NCI-H345 (cell line): ENCODE data around the gene ITLN1.
"Not testable (repeated sequence)": the region's sequence is repeated elsewhere in the genome, so short reads cannot be mapped to it uniquely, and the experiment has no call there.

Experiments used
- DNase-seq: peaks from one replicate; lab custom pipeline; 2025; lab: John Stamatoyannopoulos, UW

Gene ITLN1

GRCh38 chr1:160885042-160885441 lies at the start of gene ITLN1:
ITLN1 (minus strand) TSS chr1:160885180; CDS start chr1:160884877, 303 bp downstream.
- DNase-seq = no peak

GRCh38 chr1:160933305-160933704 lies 48.3 kb upstream of the ITLN1 start:
- not testable (repeated sequence) for DNase-seq

- DNase-seq = no peak
Observed at GRCh38 chr1:160925652-160926244, 40.8 kb upstream of the ITLN1 start.

- DNase-seq = no peak
Observed at GRCh38 chr1:160924791-160925651, 40.0 kb upstream of the ITLN1 start.

DNA sequence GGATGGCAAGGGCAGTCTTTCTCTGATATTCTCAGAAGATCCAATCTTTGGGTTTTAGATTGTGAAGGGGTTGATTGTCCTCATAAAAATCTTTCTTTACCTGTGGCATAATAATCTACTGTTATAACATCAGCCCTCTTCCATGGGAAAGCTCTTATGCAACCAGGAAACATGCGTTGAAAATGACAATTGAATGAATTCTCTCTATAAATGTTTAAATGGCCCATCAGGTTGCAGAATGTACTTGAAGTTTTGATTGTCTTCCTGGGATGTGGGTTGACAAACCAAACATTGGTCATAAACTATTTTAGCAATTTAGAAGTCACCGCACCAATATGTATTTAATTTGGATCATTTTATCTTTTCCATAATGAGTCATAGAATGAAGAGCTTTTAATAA lies 31.7 kb upstream of the ITLN1 start:
- no peak for DNase-seq

DNA sequence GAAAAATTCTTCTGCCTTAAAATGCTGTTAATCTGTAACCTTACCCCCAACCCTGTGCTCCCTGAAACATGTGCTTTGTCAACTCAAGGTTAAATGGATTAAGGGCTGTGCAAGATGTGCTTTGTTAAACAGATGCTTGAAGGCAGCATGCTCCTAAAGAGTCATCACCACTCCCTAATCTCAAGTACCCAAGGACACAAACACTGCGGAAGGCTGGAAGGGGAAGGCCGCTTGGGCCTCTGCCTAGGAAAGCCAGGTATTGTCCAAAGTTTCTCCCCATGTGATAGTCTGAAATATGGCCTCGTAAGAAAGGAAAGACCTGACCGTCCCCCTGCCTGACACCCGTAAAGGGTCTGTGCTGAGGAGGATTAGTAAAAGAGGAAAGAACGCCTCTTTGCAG lies 28.2 kb upstream of the ITLN1 start:
- not testable (repeated sequence) for DNase-seq

- DNase-seq = no peak
Observed at GRCh38 chr1:160911925-160912324, 26.9 kb upstream of the ITLN1 start.

DNA sequence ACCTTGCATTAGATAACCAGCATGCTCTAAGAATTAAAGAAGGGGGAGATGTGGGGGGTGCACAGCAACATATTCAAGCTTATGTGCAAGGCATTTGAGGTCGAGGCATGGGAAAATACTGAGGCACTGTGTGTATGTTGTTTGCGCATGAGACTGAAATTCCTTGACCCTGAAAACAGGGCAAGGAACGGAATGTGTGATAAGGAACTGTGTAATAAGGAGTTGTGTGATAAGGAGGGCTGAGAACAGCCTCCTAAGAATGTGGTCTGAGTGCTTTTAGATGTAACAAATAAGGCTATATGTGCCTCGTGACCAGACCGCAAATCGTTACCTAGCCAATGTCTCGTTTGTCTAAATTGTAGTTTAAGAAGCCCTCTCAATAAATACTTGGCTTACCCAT lies 26.5 kb upstream of the ITLN1 start:
- DNase-seq = no peak

DNA sequence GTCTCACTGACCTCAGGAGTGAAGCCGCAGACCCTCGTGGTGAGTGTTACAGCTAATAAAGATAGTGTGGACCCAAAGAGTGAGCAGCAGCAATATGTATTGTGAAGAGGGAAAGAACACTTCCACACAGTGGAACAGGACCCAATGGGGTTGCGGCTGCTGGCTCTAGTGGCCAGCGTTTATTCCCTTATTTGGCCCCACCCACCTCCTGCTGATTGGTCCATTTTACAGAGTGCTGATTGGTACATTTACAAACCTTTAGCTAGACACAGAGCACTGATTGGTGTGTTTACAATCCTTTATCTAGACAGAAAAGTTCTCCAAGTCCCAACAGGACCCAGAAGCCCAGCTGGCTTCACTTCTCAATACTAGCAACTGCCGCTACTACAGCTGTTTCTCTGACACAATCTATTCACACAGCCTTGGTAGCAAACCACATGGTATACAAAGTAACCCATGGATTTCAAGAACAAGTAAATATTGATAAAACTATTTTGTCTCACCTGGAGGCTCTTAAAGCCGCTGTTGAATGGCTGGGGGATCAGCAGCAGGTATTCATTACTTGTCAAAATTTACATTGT lies 25.3 kb upstream of the ITLN1 start:
- DNase-seq = peak; percentile 81

GRCh38 chr1:160907976-160908375 lies 23.0 kb upstream of the ITLN1 start:
- no peak for DNase-seq

DNA sequence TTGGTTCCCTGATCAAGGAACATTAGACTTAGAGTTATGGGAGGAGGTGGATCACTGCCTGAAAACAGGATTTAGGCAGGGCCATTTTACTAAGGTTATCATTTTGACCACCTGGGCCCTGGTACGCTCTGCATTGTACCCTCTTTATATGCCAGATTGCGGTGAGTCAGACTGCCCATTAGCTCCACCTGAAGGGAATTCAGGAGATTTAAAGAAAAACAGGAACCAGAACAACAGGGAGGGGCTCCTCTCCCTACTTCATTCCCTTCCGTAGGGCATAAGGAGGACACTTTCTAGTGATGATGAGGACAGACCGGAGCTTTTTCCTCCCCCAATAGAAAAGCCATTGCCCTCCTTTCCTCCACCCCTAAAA lies 20.6 kb upstream of the ITLN1 start:
- DNase-seq = no peak

DNA sequence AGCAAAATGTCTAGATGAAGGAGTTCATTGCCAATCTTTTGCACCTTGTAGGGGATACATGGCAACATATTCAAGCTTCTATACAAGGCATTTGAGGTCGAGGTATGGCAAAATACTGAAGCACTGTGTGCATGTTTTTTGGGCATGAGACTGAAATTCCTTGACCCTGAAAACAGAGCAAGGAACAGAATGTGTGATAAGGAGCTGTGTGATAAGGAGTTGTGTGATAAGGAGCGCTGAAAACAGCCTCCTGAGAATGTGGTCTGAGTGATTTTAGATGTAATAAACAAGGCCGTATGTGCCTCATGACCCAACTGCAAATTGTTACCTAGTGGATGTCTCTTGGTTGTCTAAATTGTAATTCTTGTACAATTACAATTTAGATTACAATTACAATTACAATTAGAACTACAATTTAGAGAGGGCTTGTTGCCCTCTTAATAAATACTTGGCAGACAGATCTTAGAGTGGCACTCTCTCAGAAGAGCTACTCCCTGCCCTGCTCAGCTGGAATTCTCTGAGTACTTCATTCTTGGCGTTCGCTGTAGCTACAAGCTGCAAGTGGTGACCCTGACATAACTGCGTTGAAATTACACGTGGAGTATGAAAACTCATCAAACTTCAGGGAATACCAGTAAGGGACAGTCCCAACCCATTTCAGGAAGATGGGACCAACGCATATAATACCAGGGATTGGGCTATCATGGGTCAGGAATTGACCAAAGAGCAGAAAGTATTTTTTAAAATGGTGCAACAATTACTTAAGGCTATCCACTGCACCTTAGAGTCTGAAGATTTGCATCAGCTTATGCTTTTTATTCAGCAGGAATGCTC lies 20.0 kb upstream of the ITLN1 start:
- no peak for DNase-seq

DNA sequence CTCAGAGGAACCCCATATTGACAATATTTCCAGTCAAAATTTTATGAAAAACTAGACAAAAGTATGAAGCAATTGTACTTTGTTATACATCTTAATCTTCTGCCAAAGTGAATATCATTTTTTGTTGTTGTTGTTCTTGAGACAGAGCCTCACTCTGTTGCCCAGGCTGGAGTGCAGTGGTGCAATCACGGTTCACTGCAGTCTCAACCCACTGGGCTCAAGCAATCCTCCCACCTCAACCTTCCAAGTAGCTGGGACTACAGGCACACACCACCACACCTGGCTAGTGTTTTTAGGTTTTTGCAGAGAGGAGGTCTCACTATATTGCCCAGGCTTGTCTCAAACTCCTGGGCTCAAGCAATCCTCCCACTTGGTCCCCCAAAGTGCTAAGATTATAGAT lies 17.3 kb upstream of the ITLN1 start:
- DNase-seq = not testable (repeated sequence)

DNA sequence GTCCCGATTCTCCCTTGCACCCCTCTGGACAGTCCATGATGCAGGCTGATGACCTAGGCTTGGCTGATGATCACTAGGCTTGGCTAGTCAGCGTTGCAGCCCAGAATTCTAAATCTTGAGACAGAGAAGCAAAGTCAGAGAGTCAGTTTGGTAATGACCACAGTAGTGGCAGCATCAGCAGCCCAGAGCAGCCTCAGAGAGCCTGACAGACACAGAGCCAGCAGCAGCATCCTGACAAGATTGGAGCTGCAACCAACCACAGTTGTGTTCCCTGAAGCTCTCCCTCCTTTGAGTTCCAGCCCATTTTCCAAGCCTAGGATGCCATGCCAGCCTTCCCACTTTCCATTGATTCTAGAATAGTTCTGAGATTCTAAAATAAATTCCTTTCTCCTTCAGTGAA lies 16.8 kb upstream of the ITLN1 start:
- no peak for DNase-seq

GRCh38 chr1:160900683-160901082 lies 15.7 kb upstream of the ITLN1 start:
- DNase-seq = not testable (repeated sequence)

DNA sequence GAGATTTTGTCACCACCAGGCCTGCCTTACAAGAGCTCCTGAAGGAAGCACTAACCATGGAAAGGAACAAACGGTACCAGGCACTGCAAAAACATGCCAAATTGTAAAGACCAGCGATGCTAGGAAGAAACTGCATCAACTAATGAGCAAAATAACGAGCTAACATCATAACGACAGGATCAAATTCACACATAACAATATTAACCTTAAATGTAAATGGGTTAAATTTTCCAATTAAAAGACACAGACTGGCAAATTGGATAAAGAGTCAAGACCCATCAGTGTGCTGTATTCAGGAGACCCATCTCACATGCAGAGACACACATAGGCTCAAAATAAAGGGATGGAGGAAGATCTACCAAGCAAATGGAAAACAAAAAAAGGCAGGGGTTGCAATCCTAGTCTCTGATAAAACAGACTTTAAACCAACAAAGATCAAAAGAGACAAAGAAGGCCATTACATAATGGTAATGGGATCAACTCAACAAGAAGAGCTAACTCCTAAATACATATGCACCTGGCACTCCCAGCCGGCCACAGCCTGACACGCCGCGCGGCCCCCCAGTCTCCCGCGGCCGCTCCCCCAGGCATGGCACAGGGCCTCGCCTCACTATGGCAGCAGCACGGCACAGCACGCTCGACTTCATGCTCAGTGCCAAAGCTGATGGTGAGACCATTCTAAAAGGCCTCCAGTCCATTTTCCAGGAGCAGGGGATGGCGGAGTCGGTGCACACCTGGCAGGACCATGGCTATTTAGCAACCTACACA lies 9.6 kb upstream of the ITLN1 start:
- DNase-seq = not testable (repeated sequence)

DNA sequence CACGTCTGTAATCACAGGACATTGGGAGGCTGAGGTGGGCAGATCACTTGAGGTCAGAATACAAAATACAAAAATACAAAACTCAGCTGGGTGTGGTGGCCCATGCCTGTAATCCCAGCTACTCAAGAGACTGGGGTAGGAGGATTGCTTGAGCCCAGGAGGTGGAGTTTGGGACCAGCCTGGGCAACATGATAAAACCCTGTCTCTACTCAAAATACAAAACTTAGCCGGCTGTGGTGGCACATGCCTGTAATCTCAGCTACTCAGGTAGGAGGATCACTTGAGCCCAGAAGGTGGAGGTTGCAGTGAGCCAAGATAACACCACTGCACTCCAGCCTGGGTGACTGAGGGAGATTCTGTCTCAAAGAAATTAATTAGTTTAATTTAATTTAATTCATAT lies 6.5 kb upstream of the ITLN1 start:
- no peak for DNase-seq

DNA sequence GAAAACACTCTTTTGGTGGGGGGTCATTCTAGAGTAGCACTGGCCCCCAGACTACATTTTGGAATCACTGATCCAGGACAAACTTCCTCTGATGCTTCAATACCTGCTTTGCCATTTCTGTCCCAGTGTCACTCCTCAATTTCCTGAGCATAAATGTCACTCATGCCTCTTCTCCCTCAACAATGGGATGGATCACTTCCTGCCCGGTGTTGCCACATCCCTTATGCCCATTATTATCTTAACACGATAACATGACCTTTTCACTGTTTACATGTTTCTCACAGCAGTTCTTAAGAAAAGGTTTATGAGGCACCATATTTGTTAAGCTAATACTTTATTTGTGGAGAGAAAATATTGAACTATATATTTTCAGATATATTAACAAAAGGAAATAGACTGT lies 3.9 kb upstream of the ITLN1 start:
- DNase-seq = no peak

GRCh38 chr1:160887071-160887470 lies 2.1 kb upstream of the ITLN1 start:
- DNase-seq = no peak

- DNase-seq = no peak
Observed at GRCh38 chr1:160884579-160884978, 401 bp downstream of the ITLN1 start.
